ENCODE measurements around the gene OBP2B.
"Not testable (repeated sequence)": the region's sequence is repeated elsewhere in the genome, so short reads cannot be mapped to it uniquely, and the experiment has no call there.

OBP2B gene

GRCh38 chr9:133221177-133221809 is 12.2 kb upstream of the OBP2B start:
- no peak for DNase-seq

GRCh38 chr9:133218049-133218975 is 9.3 kb upstream of the OBP2B start:
- DNase-seq, result not testable (repeated sequence)

GRCh38 chr9:133217333-133217988 is 8.4 kb upstream of the OBP2B start:
- not testable (repeated sequence) for DNase-seq

- DNase-seq, result not testable (repeated sequence)
These were observed 5.2 kb upstream of the OBP2B start for GRCh38 chr9:133214276-133214675.

GRCh38 chr9:133210609-133211008 is 1.6 kb upstream of the OBP2B start:
- DNase-seq, result no peak

GRCh38 chr9:133210202-133210532 is 1.1 kb upstream of the OBP2B start:
- no peak for DNase-seq

- not testable (repeated sequence) for DNase-seq
These were observed 514 bp upstream of the OBP2B start for GRCh38 chr9:133209327-133210201.

GRCh38 chr9:133208171-133208879 is 725 bp downstream of the OBP2B start:
- not testable (repeated sequence) for DNase-seq

GRCh38 chr9:133207540-133208170 is 1.4 kb downstream of the OBP2B start:
- no peak for DNase-seq

- DNase-seq, result no peak
These were observed 2.0 kb downstream of the OBP2B start for GRCh38 chr9:133207021-133207531.

- DNase-seq, result no peak
These were observed 2.8 kb downstream of the OBP2B start for GRCh38 chr9:133205996-133206931.

GRCh38 chr9:133205481-133205887 is 3.6 kb downstream of the OBP2B start:
- not testable (repeated sequence) for DNase-seq

- DNase-seq, result no peak
These were observed 4.1 kb downstream of the OBP2B start for GRCh38 chr9:133204993-133205336.

- DNase-seq, result no peak
These were observed 4.6 kb downstream of the OBP2B start for GRCh38 chr9:133204335-133204992.

- no peak for DNase-seq
These were observed 5.5 kb downstream of the OBP2B start for GRCh38 chr9:133203506-133204075.

- DNase-seq, result no peak
These were observed 6.2 kb downstream of the OBP2B start for GRCh38 chr9:133202688-133203453.

- DNase-seq, result no peak
These were observed 6.9 kb downstream of the OBP2B start for GRCh38 chr9:133202145-133202513.

- no peak for DNase-seq
These were observed 7.5 kb downstream of the OBP2B start for GRCh38 chr9:133201424-133202144.

All from NCI-H1105 (cell line).